Measurements from ENCODE around the gene TCF20. TPM values are rescaled to one million over a fixed set of nuclear protein-coding genes. Genes with fewer than 3 reads are reported as not detected.

The TCF20 gene
- total and polyA plus RNA-seq, 2 donors (not counting 1 experiment from before 2014, with no cell fraction given): 16.4 to 81.3 TPM

- ATAC-seq (ENCODE audit: low read depth): peak; percentile 70
- no peak overlapping the region for H3K27ac ChIP-seq (ENCODE audit: low read length in 2 of 2)
- H3K9ac ChIP-seq (ENCODE audit: low read length): no peak overlapping the region
- WGBS (ENCODE audit: insufficient coverage): 69% methylated on average over 33 of the region's 33 CpGs
- H3K9me3 ChIP-seq (ENCODE audit: control extremely low read depth in 1 of 3, control insufficient read depth in 2 of 3, insufficient read depth in 1 of 3, low read length in 2 of 3): no peaks in the 10 kb centered on the region
- peaks cover 0 to 16% (median 2%) of the 10 kb centered on the region in 4 experiments for H3K27me3 ChIP-seq (replicated peaks in 1 of 4; ENCODE audit: control extremely low read depth in 1 of 4, control insufficient read depth in 3 of 4, insufficient read depth in 4 of 4, low read length in 3 of 4)
- Mint-ChIP-seq H3K4me3 (no peak overlapping the region), H3K9me3 (ENCODE audit: insufficient read depth) (no peaks in the 10 kb centered on the region), H3K27ac (no peak overlapping the region), H3K27me3 (peaks cover 32% of the 10 kb centered on the region), H3K4me1 (peaks cover 12% of the 10 kb centered on the region)
- H3K36me3 ChIP-seq (replicated peaks in 1 of 2; ENCODE audit: control extremely low read depth in 1 of 2, control insufficient read depth in 1 of 2, extremely low read depth in 1 of 2, insufficient read depth in 2 of 2, low read length in 1 of 2): no peaks in the 10 kb centered on the region
- TF ChIP-seq EZH2 (IDR thresholded peaks at IDR 0.05; ENCODE audit: borderline replicate concordance, insufficient read depth, low read depth, low read length, poor library complexity, severe bottlenecking) (no peak), CTCF (IDR thresholded peaks at IDR 0.05) (peak; percentile 33)
- no peaks in the 10 kb centered on the region for H3K79me2 ChIP-seq (ENCODE audit: control insufficient read depth, insufficient read depth, low read length)
- peaks cover 0 to 12% of the 10 kb centered on the region in 2 donors for H3K4me1 ChIP-seq (ENCODE audit: control insufficient read depth in 2 of 2, insufficient read depth in 2 of 2, low read length in 2 of 2)
- no peak overlapping the region for H3K4me3 ChIP-seq (ENCODE audit: control extremely low read depth in 1 of 5, extremely low read depth in 1 of 5, insufficient read depth in 1 of 5, low read depth in 2 of 5, low read length in 4 of 5)
- no peak overlapping the region for H2AFZ ChIP-seq (ENCODE audit: insufficient read depth, low read depth, low read length, poor library complexity, severe bottlenecking)
- intact Hi-C loops (cut with micrococcal nuclease): loop anchor here (1.0 to 5.0 kb wide), 2 partner anchors 123 to 145 kb away; no protein-coding TSS in a partner anchor
- no peaks in the 10 kb centered on the region for H4K20me1 ChIP-seq (ENCODE audit: control insufficient read depth, insufficient read depth, low read length, poor library complexity, severe bottlenecking)
- no peak overlapping the region for H3K4me2 ChIP-seq (replicated peaks; ENCODE audit: low read depth, low read length, poor library complexity, severe bottlenecking)
- ChIA-PET CTCF (interaction anchor here (0.7 to 1.5 kb wide), 7 partner anchors 18 to 348 kb away, joined by 3 to 7 read pairs (median 4); partner anchors contain the start of gene NDUFA6), POLR2A (no interaction called here)
- DNase-seq: peak; percentile 69
Observed at GRCh38 chr22:42313804-42314581, 43.5 kb upstream of the TCF20 start.

- ATAC-seq (ENCODE audit: low read depth) (no peak), DNase-seq (no peak)
- no peaks in the 10 kb centered on the region for H3K9me3 ChIP-seq (ENCODE audit: control extremely low read depth in 1 of 3, control insufficient read depth in 2 of 3, insufficient read depth in 1 of 3, low read length in 2 of 3)
- Mint-ChIP-seq H3K27me3 (peaks cover 30% of the 10 kb centered on the region), H3K9me3 (ENCODE audit: insufficient read depth) (no peaks in the 10 kb centered on the region), H3K4me1 (peaks cover 12% of the 10 kb centered on the region), H3K27ac (no peak overlapping the region), H3K4me3 (no peak overlapping the region)
- no peaks in the 10 kb centered on the region for H3K36me3 ChIP-seq (replicated peaks in 1 of 2; ENCODE audit: control extremely low read depth in 1 of 2, control insufficient read depth in 1 of 2, extremely low read depth in 1 of 2, insufficient read depth in 2 of 2, low read length in 1 of 2)
- WGBS (ENCODE audit: insufficient coverage): 61% methylated on average over 7 of the region's 7 CpGs
- no peak overlapping the region for H3K27ac ChIP-seq (ENCODE audit: low read length in 2 of 2)
- no peak overlapping the region for H3K9ac ChIP-seq (ENCODE audit: low read length)
- CTCF ChIA-PET: interaction anchor here (0.7 to 2.1 kb wide), 8 partner anchors 17 to 347 kb away, joined by 3 to 7 read pairs (median 4); partner anchors contain the start of gene NDUFA6
- intact Hi-C loops (cut with micrococcal nuclease): loop anchor here (5.0 kb wide), 1 partner anchor 124 kb away; no protein-coding TSS in a partner anchor
- H4K20me1 ChIP-seq (ENCODE audit: control insufficient read depth, insufficient read depth, low read length, poor library complexity, severe bottlenecking): no peaks in the 10 kb centered on the region
- no peak for TF ChIP-seq EZH2 (IDR thresholded peaks at IDR 0.05; ENCODE audit: borderline replicate concordance, insufficient read depth, low read depth, low read length, poor library complexity, severe bottlenecking)
- TF ChIP-seq CTCF (IDR thresholded peaks at IDR 0.05): no peak
- peaks cover 0 to 12% of the 10 kb centered on the region in 2 donors for H3K4me1 ChIP-seq (ENCODE audit: control insufficient read depth in 2 of 2, insufficient read depth in 2 of 2, low read length in 2 of 2)
- POLR2A ChIA-PET: no interaction called here
- no peaks in the 10 kb centered on the region for H3K79me2 ChIP-seq (ENCODE audit: control insufficient read depth, insufficient read depth, low read length)
- H3K4me3 ChIP-seq (ENCODE audit: control extremely low read depth in 1 of 5, extremely low read depth in 1 of 5, insufficient read depth in 1 of 5, low read depth in 2 of 5, low read length in 4 of 5): no peak overlapping the region
- no peak overlapping the region for H3K4me2 ChIP-seq (replicated peaks; ENCODE audit: low read depth, low read length, poor library complexity, severe bottlenecking)
- H2AFZ ChIP-seq (ENCODE audit: insufficient read depth, low read depth, low read length, poor library complexity, severe bottlenecking): no peak overlapping the region
- H3K27me3 ChIP-seq (replicated peaks in 1 of 4; ENCODE audit: control extremely low read depth in 1 of 4, control insufficient read depth in 3 of 4, insufficient read depth in 4 of 4, low read length in 3 of 4): peaks cover 0 to 16% (median 2%) of the 10 kb centered on the region in 4 experiments
Observed at GRCh38 chr22:42313204-42313603, 42.8 kb upstream of the TCF20 start.

Measured in B cell (primary cell).